GM12878 (cell line): ENCODE data around the gene IQGAP2. TPM values are rescaled to one million over a fixed set of nuclear protein-coding genes. Genes with fewer than 3 reads are reported as not detected.

Experiments
- ATAC-seq: fragments of 200-7000 bp; cut with Tn5 transposase; 3 replicates; pipeline ENCODE4 v1.9.1; 2020; ENCODE audit warnings: mild to moderate bottlenecking, moderate library complexity
- BruUV-seq: library from RNA; stranded (reverse); fragments of 400-500 nt; replicated peaks from 2 replicates; lab custom pipeline; 2021; lab: Mats Ljungman, UMichigan
- CTCF ChIA-PET: fragments of 300-600 bp; sonication (Branson Sonifier 250); formaldehyde crosslinking; extraction: SDS; loops from one replicate; lab custom pipeline; 2021; ENCODE audit warnings: inconsistent platforms; lab: Yijun Ruan, JAX
- POLR2A ChIA-PET: fragments of 350-600 bp; formaldehyde crosslinking; extraction: SDS; loops from one replicate; lab custom pipeline; 2021; ENCODE audit warnings: inconsistent platforms; lab: Charles Lee
- RAD21 ChIA-PET: fragments of 300-600 bp; sonication (Branson Sonifier 250); formaldehyde crosslinking; loops from one replicate; lab custom pipeline; 2023; ENCODE audit warnings: antibody characterized with exemption; ENCODE audit not compliant: unreplicated experiment; lab: Charles Lee
- SMC1A ChIA-PET: fragments of 300-600 bp; sonication (Branson Sonifier 250); formaldehyde crosslinking; loops from one replicate; lab custom pipeline; 2023; ENCODE audit not compliant: unreplicated experiment, uncharacterized antibody; lab: Charles Lee
- DNase-seq: peaks from one replicate; pipeline ENCODE4 v3.0.0-alpha.2; 2011; ENCODE audit warnings: low read depth, low spot score
- FAIRE-seq: peaks from 3 replicates; lab custom pipeline; 2011; peaks lifted over from hg19 to GRCh38; lab: Jason Lieb, UNC
- H2AFZ ChIP-seq: 2 replicates; pipeline ENCODE4 v1.6.0; 2011; ENCODE audit warnings: low read depth, low read length, control low read depth; ENCODE audit not compliant: control insufficient read depth
- H3K27ac ChIP-seq: 2 replicates; pipeline ENCODE4 v1.5.1; 2011; ENCODE audit warnings: control low read depth; ENCODE audit not compliant: control insufficient read depth, insufficient read depth
- H3K27me3 ChIP-seq, 2 experiments: replicated peaks in 1 of 2; 2 replicates each; pipeline versions ENCODE4 v1.6.0 to v1.6.1; 2011; ENCODE audit warnings: low read length in 1 of 2; ENCODE audit not compliant: control insufficient read depth in 2 of 2, insufficient read depth in 2 of 2
- H3K36me3 ChIP-seq, 2 experiments: 2 replicates each; pipeline ENCODE4 v1.5.1; 2011; ENCODE audit warnings: low read length in 1 of 2; ENCODE audit not compliant: control insufficient read depth in 2 of 2, insufficient read depth in 2 of 2
- H3K4me1 ChIP-seq: 2 replicates; pipeline ENCODE4 v1.6.1; 2011; ENCODE audit warnings: mild to moderate bottlenecking, low read length, moderate library complexity, mixed read lengths; ENCODE audit not compliant: control insufficient read depth, insufficient read depth
- H3K4me2 ChIP-seq: 2 replicates; pipeline ENCODE4 v1.6.0; 2011; ENCODE audit warnings: control low read depth; ENCODE audit not compliant: control insufficient read depth, insufficient read depth
- H3K4me3 ChIP-seq: fragments of 200-600 bp; sonication (generic); 2 replicates; pipeline ENCODE4 v1.5.1; 2016
- H3K79me2 ChIP-seq: 2 replicates; pipeline ENCODE4 v1.6.0; 2011; ENCODE audit warnings: low read length; ENCODE audit not compliant: control insufficient read depth, insufficient read depth
- H3K9ac ChIP-seq: 2 replicates; pipeline ENCODE4 v1.8.0; 2011; ENCODE audit warnings: low read length, control low read depth, mixed read lengths; ENCODE audit not compliant: control insufficient read depth, insufficient read depth
- H3K9me3 ChIP-seq: replicated peaks from 3 replicates; pipeline ENCODE4 v1.5.1; 2011; ENCODE audit warnings: mild to moderate bottlenecking, low read length; ENCODE audit not compliant: control insufficient read depth, insufficient read depth
- H4K20me1 ChIP-seq: 2 replicates; pipeline ENCODE4 v1.6.0; 2011; ENCODE audit not compliant: control insufficient read depth, insufficient read depth
- ATF2 ChIP-seq: IDR thresholded peaks from 2 replicates; pipeline ENCODE4 v1.6.1; 2012; ENCODE audit warnings: low read length, inconsistent platforms
- BCLAF1 ChIP-seq: fragments of 450-650 bp; IDR thresholded peaks from 2 replicates; pipeline ENCODE4 v1.6.1; 2017; ENCODE audit warnings: antibody characterized with exemption, mild to moderate bottlenecking, moderate library complexity
- CEBPB ChIP-seq, 2 experiments: fragments of 150-350 bp in 1 of 2; IDR thresholded peaks; 2 replicates each; pipeline ENCODE4 v1.6.1; 2012 to 2014; ENCODE audit warnings: low read depth in 2 of 2, low read length in 2 of 2, borderline replicate concordance in 1 of 2, inconsistent platforms in 1 of 2
- DPF2 ChIP-seq: fragments of 450-650 bp; IDR thresholded peaks from 2 replicates; pipeline ENCODE4 v1.6.1; 2017; ENCODE audit warnings: mild to moderate bottlenecking
- MAX ChIP-seq: IDR thresholded peaks from 2 replicates; pipeline ENCODE4 v1.6.1; 2012; ENCODE audit warnings: low read depth, low read length, improper control_type of control experiment
- MEF2B ChIP-seq: fragments of 450-650 bp; IDR thresholded peaks from 2 replicates; pipeline ENCODE4 v1.6.1; 2018; ENCODE audit warnings: mild to moderate bottlenecking, moderate library complexity; ENCODE audit not compliant: partially characterized antibody, poor library complexity, severe bottlenecking
- MTA2 ChIP-seq: fragments of 450-650 bp; IDR thresholded peaks from 2 replicates; pipeline ENCODE4 v1.6.1; 2016; ENCODE audit warnings: low read depth, mild to moderate bottlenecking, moderate library complexity
- NKRF ChIP-seq: fragments of 450-650 bp; conservative IDR thresholded peaks from 2 replicates; pipeline ENCODE4 v1.6.1; 2017; ENCODE audit warnings: mild to moderate bottlenecking, moderate library complexity
- NR2C1 ChIP-seq: fragments of 450-650 bp; IDR thresholded peaks from 2 replicates; pipeline ENCODE4 v1.6.1; 2017; ENCODE audit warnings: antibody characterized with exemption, mild to moderate bottlenecking, moderate library complexity
- TARDBP ChIP-seq: IDR thresholded peaks from 2 replicates; pipeline ENCODE4 v1.6.1; 2016; ENCODE audit warnings: borderline replicate concordance
- ZNF687 ChIP-seq: fragments of 450-650 bp; IDR thresholded peaks from 2 replicates; pipeline ENCODE4 v1.6.1; 2017; ENCODE audit warnings: mild to moderate bottlenecking, moderate library complexity
- WGBS: methylation state at CpG from one replicate; pipeline ENCODE4 v1.1.6; 2016; ENCODE audit warnings: low lambda C conversion rate; ENCODE audit not compliant: insufficient replicate concordance, insufficient coverage; ENCODE audit errors: missing lambda C conversion rate; 5-methylcytosine and 5-hydroxymethylcytosine counted together
- in situ Hi-C: fragments of 300-500 bp; cut with MboI; formaldehyde crosslinking; loops from 9 replicates; pipeline ENCODE4 v1.14.3; 2018; ENCODE audit warnings: mixed read lengths
- intact Hi-C: fragments of 100-400 bp; cut with micrococcal nuclease; formaldehyde crosslinking; loops from one replicate; pipeline ENCODE4 v1.14.2; 2022; ENCODE audit not compliant: unreplicated experiment
- polyA plus RNA-seq, 11 experiments: library from polyadenylated mRNA; depleted of rRNA in 4 of 11; unstranded in 6 of 11; stranded (reverse) in 5 of 11; fragments of >200 nt; fragmentation: Nextera tagmentation in 4 of 11; fragmentation: Illumina TruSeq in 1 of 11; extraction: Ambion mirVana in 4 of 11; extraction: Trizol in 1 of 11; gene quantifications; 1 replicate in 1 of 11; 2 replicates in 10 of 11; pipeline versions ENCODE4 v1.2.1 to v1.2.3, GENCODE V29; 2011 to 2016; ENCODE audit warnings: inconsistent platforms in 2 of 11, missing spikeins in 2 of 11, low read depth in 1 of 11
- total RNA-seq, 4 experiments: library from RNA; depleted of rRNA in 3 of 4; stranded (reverse); fragments of >200 nt in 3 of 4; fragmentation: Illumina TruSeq in 1 of 4; extraction: Trizol in 1 of 4; gene quantifications; 2 replicates each; pipeline versions ENCODE4 v1.2.1 to v1.2.3, GENCODE V29; 2013 to 2021

Gene IQGAP2
- total and polyA plus RNA-seq, 10 of the 15 experiments (the other 5 are each of a cell fraction or from before 2014, with no cell fraction given), result 14.5 to 41.4 (median 21.8) TPM

GRCh38 chr5:76487821-76488220, 84.7 kb downstream of the IQGAP2 start:
- Histone ChIP-seq H3K9me3 (no peaks in the 10 kb centered on the region), H2AFZ (no peak overlapping the region), H3K27ac (no peak overlapping the region), H3K27me3 (no peaks in the 10 kb centered on the region), H3K79me2 (no peaks in the 10 kb centered on the region), H3K4me1 (peaks cover 6% of the 10 kb centered on the region; the same call in 1 of the 2 replicates), H3K4me3 (no peak overlapping the region), H4K20me1 (no peaks in the 10 kb centered on the region), H3K4me2 (no peak overlapping the region), H3K36me3 (no peaks in the 10 kb centered on the region), H3K9ac (no peak overlapping the region)
- in situ Hi-C loops, result no loop called here
- ATAC-seq, result no peak
- SMC1A ChIA-PET, result interaction anchor here (0.8 to 3.2 kb wide), 2 partner anchors 8 to 76 kb away, joined by 4 to 11 read pairs; no protein-coding TSS in a partner anchor
- RAD21 ChIA-PET, result no interaction called here
- DNase-seq, result no peak
- 40% methylated on average over 1 of the region's 1 CpG for WGBS
- BruUV-seq, result no TSS peak
- FAIRE-seq, result no peak
- CTCF ChIA-PET, result no interaction called here
- POLR2A ChIA-PET, result interaction anchor here (1.2 kb wide), 1 partner anchor 11 kb away, joined by 3 read pairs; no protein-coding TSS in a partner anchor
- intact Hi-C loops, result no loop called here
- TF ChIP-seq NKRF (no peak), MTA2 (no peak), NR2C1 (no peak), MAX (no peak), CEBPB (IDR thresholded peaks at IDR 0.05; ENCODE audit: borderline replicate concordance in 1 of 2, low read depth in 2 of 2, low read length in 2 of 2) (no peak), ATF2 (no peak), BCLAF1 (no peak), ZNF687 (no peak), TARDBP (no peak), MEF2B (no peak), DPF2 (no peak)
